HG03039 (cell line): ENCODE measurements around the gene TCF7L1.
"Not testable (repeated sequence)": the region's sequence is repeated elsewhere in the genome, so short reads cannot be mapped to it uniquely, and the experiment has no call there.

Experiments used
- ATAC-seq: cut with Tn5 transposase; IDR thresholded peaks from one replicate; pipeline ENCODE4 v1.9.1; 2021; ENCODE audit warnings: mild to moderate bottlenecking, moderate library complexity; ENCODE audit not compliant: unreplicated experiment

TCF7L1 gene

DNA sequence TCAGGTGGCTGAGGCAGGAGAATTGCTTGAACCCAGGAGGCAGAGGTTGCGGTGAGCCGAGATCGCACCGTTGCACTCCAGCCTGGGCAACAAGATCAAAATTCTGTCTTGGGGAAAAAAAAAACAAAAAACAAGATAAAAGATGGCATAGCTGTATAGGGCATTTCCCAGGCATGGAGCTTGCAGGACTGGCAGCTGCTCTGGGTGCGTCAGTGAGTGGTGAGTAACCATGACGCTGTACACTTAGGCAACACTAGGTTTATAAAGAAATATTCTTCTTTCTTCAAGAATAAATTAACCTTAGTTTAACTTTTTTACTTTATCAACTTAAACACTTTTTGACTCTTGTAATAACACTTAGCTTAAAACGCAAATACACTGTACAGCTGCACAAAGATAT is 179.2 kb downstream of the TCF7L1 start:
- no peak for ATAC-seq

DNA sequence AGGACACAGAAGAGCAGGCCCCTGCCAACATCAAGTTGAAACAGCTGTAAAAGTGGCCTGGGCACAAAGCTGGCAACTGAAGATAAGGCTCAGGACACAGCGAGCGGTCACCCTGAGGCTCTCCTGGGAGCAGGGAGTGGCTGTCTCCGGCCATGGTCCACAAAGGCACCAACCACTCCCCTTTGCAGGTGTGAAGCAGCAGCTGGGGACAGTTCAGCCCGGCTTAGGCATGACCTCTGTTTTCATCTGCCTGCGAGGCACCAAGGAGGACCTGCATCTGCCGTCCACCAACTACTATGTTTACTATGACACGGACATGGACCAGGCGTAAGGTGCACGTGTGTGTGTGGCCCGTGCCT is 181.7 kb downstream of the TCF7L1 start:
- no peak for ATAC-seq

DNA sequence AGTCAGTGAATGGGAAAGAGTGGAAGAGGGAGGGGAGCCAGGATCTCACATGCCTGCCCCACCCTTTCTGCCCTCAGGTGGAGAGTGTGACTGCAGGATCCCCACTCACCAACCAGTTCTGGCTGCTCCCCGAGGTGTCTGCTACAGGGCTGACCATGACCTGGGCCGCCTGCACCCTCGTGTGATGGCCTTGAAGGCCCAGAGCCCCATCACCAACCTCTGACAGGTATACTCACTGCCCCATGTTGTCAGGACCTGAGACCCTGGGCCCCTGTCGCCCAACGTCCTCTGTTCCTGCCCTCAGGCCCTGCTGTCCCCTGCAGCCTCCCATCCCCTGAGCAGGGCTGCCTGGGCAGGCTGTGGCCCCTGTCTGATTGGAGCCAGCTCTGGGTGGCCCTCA is 182.7 kb downstream of the TCF7L1 start:
- ATAC-seq: not testable (repeated sequence)

DNA sequence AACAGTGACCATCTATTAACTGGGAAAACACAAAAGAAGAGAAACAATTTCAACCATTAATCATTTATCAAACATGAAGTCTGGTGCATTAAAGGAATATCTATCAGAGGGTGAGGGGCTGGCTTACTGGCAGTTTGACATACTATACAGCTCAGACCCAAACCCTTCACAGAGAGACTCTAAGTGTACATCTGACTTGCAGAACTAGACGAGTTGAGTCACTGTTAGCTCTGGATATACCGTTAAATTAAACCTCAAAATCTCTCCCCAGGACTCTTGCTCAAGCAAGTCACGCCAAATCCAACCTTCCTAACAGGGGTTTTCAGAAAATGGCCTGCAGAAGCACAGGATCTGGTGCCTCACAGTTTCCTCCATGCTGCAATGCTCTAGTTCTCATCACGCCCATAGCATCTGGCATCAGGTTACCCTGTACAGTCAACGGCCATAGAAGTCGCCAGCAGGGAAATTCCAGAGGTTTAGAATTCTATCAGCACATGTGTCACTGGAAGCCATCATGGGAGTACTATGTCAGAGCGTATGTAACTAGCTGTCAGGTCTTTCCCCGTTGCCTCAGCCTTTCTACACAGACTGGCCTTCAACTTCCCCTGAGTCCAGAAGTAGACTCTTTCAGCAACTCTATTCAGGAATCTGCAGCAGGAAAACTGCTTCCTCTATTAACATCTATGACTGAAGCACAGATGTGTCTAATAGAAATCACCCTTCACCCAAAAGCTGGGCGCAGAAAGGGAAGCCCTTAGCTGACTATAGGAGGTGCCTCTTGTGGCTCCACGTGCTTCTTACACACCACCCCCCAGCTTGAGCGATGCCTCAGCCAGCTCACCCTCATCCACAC is 185.3 kb downstream of the TCF7L1 start:
- peak; percentile 79 for ATAC-seq

DNA sequence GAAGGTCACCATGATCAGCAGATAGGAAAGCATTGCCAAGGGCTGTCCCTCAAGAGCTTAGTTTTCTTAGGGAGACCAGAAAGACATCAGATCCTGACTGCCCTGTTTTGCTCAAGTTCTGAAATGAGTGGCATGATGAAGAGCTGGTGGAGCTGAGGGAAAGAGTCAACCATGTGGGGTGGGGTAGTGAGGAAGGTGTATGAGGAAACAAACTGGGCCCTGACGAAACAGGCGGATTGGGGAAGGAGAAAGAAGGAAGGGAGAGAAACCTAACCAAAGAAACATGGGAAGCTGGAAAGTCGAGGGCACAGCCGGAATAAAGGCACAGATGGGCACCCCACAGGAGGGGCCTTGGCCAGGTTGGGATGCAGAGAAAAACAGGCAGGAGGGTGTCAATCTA is 186.6 kb downstream of the TCF7L1 start:
- ATAC-seq: no peak

DNA sequence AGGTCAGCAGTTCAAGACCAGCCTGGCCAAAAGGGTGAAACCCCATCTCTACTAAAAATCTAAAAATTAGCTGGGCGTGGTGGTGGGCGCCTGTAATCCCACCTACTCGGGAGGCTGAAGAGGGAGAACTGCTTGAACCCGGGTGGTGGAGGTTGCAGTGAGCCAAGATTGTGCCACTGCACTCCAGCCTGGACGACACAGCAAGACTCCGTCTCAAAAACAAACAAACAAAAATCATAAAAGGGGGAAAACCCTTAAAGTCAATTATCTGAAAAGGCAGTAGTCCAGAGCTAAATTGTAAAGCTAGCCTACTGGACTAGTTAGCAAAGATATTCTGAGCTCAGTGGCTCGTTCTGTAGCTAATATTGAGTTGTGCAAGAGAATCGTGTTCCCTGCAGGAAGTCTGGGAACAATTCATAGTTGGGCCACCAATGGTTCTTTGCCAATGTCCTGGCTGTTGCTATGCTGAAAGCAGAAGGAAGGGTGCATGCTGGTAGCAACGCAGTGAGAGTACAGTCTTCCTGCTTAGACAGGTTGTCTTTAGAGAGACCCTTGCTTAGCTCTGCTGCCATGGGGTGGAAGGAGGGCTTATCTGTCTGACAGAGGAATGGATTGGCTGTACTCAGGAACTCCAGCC is 190.3 kb downstream of the TCF7L1 start:
- ATAC-seq: no peak

DNA sequence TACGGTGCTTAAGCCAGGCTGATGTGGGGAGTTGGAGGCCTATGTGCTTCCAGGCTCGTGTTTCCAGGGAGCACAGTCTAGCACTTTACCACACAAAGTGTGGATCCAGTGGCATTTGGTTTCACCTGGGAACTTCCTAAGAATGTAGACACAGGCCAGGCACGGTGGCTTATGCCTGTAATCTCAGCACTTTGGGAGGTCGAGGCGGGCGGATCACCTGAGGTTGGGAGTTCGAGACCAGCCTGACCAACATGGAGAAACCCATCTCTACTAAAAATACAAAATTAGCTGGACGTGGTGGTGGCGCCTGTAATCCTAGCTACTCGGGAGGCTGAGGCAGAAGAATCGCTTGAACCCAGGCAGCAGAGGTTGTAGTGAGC is 190.8 kb downstream of the TCF7L1 start:
- ATAC-seq: not testable (repeated sequence)

DNA sequence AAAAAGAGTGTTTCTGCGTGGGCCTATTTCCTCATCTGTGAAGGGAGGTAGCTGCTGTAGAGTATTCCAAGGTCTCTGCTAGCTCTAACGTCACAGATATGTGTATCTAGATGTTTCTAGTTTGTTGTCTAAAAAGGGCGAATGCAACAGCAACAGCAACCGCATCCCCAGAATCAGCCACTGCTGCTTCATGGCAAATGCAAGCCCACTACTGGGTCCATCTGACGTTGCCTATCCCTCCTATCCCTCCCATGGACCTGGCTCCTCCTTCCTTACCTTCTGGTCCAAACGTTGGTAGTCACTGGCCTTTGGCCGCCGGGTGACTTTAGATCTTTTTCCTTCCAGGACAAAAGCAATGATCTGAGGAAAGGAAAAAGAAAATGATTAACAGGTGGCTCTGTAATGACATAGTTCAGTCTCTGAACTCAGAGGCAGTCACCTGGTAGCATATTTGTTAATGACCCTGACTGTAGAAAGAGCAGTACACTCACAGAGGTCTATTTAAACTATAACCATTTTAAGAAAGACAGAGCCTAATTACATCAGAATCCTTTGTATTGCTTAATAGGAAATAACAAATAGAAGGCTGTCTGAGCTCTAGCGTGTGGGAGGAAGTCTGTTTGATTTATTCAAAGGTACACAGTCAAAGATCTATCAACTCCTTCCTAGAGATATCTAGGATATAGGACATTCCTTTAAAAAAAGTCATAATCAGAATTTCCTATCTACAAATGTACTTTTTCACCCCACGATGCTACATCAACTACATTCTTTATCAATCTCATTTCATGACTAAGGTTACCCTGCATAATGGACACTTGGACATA is 191.7 kb downstream of the TCF7L1 start:
- no peak for ATAC-seq

DNA sequence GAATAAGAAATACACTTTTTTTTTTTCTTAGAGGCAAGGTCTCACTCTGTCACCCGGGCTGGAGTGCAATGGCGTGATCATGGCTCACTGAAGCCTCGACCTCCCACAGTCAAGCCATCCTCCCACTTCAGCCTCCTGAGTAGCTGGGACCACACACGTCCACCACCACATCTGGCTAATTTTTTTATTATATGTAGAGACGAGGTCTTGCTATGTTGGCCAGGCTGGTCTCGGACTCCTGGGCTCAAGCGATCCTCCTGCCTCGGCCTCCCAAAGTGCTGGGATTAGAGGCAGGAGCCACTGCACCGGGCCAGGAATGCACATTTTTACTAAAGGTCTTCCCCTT is 192.2 kb downstream of the TCF7L1 start:
- no peak for ATAC-seq

DNA sequence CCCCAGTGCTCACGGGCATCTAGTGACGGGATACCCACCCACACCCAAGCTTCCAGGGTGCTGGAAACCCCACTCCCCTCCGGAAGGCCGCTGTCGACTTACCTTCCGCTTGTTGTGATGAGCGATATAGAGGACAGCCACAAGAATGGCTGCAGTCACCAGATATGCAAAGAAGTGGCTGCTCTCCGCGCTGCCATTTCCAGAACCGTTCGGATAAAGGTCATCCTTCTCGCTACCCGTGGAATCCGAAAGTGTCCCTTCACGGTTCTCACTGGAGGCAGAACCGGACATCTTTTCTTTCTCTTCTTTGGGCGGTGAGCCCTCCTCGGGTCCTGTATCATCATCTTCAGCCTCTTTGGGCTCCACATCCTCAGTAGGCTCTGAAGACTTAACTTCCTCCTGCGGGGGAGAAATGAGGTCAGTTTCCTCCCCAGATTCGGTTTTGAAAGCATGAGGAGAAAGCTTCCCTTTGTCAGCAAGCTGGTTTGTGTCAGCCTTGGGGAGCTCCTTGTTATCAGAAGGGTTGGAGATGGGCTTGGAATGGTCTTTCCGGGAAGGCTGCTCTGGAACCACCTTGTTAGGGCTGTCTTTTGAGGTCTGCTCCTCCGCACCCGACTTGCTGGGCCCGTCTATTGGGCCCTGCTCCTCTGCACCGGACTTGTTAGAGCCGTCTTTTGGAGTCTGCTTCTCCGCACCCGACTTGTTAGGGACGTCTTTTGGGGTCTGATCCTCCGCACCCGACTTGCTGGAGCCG is 193.4 kb downstream of the TCF7L1 start:
- ATAC-seq: peak; percentile 36

DNA sequence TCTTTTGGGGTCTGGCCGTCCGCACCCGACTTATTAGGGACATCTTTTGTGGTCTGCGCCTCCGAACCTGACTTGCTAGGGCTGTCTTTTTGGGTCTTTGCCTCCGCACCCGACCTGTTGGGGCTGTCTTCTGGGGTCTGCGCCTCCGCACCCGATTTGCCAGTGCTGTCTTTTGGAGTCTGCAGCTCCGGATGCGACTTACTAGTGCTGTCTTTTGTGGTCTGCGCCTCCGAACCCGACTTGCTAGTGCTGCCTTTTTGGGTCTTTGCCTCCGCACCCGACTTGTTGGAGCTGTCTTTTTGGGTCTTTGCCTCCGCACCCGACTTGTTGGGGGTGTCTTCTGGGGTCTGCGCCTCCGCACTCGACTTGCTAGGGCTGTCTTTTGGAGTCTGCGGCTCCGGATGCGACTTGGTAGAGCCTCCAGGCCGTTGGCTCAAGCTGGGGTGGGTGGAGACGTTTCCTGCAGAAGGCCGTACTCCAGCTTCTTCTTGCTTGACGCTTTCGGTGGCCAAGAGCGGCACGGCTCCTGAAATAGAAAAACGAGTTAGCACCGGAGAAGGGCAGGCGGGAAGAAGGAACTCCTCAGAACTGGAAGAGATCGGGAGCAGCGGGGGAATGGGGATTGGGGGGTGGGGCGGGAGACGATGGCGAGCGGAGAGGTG is 194.1 kb downstream of the TCF7L1 start:
- ATAC-seq: no peak

DNA sequence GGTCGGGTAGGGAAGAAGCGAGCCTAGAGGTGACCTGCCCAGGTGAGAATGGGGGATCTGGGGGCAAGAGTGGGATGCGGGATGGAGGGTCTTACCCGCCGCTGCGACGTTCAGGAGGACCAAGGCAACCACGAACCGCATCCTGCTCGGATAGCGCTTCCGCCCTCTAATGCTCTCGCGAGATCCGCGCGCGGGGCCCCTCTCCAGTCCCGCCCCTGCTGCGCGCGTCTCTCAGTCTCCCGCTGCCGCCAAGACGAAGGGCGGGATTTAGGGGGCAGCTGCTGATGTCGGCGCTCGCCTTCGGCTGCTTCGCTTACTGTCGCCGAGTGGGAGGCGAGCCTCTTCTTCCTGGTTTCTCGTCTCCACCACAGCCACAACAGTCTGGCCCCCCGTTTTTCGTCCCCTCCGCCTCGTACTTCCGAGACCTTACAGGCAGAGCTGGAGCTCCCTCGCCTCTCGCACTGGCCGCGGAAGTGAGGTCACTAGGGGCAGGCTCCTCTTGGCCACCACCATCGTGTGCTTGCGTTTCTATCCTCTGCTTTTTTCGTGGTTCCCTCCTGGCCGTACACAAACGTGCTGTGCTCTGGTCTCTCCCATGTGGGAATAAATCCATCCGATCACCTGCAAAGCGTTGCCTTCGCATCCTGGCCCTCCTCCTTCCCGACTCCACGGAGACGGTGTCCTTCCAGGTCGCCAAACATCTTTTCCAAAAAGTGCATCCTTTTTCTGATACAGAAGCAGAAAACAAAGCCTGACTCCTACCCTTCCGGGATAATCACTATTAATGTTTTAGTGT is 194.8 kb downstream of the TCF7L1 start, which contains the start of gene TGOLN2:
Gene TGOLN2 (minus strand): TSS at position 168 of the 796 bp plus-strand sequence. CDS start 27 bp downstream, at position 141.
- peak; percentile 79 for ATAC-seq

DNA sequence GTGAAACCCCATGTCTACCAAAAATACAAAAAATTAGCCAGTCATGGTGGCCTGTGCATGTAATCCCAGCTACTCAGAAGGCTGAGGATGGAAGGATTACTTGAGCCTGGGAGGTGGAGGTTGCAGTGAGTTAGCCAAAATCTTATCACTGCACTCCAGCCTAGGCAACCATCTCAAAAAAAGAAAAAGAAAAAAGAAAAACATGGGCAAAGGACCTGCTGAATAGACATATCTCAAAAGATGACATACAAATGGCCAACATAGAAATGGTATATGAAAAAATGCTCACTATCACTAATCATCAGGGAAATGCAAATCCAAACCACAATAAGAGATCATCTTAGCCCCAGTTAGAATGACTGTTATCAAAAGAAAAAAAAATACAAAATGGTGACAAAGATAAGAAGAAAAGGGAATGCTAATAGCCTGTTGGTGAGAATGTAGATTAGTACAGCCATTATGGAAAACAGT is 196.0 kb downstream of the TCF7L1 start:
- no peak for ATAC-seq

DNA sequence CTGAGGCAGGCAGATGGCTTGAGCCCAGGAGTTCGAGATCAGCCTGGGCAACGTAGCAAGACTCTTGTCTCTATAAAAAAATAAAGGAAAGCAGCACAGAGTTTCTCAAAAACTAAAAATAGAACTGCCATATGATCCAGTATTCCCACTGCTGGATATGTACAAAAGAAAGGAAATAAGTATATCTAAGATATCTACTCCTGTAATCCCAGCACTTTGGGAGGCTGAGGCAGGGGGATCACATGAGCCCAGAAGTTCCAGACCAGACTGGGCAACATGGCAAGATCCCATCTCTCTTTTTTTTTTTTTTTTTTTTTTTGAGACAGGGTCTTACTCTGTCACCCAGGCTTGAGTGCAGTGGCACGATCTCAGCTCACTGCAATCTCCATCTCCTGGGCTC is 196.5 kb downstream of the TCF7L1 start:
- ATAC-seq: not testable (repeated sequence)

DNA sequence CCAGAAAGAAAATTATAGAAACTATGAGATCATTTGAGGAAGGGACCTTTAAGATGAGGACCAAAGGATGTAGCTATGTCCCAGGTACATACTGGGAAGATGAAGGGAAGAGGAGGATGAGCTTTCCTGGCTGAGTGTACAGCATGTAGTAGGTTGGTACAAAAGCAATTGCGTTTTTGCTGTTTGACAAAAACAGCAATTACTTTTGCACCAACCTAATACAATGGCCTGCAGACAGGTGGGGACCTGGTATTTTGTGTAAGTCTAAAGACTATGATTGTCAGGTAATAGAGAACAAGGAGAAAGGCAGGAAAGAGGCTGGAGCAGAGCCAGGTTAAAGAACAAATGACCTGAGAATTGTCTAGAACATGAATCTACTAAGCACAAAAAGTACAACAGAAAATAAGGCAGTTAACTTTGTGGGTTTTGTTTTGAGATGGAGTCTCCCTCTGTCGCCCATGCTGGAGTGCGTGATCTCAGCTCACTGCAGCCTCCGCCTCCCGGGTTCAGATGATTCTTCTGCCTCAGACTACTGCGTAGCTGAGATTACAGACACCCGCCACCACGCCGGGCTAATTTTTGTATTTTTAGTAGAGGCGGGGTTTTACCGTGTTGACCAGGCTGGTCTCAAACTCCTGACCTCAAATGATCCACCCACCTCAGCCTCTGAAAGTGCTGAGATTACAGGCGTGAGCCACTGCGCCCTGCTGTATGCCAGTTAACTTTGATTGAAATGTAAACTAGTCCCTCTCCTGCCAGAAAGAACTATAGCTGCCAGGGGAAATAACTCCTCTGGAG is 197.8 kb downstream of the TCF7L1 start:
- ATAC-seq: no peak

DNA sequence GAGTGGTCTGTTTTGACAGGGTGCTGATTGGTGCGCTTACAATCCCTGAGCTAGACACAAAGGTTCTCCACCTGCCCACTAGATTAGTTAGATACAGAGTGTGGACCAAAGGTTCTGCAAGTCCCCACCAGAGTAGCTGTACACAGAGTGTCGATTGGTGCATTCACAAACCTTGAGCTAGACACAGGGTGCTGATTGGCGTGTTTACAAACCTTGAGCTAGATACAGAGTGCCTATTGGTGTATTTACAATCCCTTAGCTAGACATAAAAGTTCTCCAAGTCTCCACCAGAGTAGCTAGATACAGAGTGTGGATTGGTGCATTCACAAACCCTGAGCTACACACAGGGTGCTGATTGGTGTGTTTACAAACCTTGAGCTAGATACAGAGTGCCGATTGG is 200.7 kb downstream of the TCF7L1 start:
- not testable (repeated sequence) for ATAC-seq

DNA sequence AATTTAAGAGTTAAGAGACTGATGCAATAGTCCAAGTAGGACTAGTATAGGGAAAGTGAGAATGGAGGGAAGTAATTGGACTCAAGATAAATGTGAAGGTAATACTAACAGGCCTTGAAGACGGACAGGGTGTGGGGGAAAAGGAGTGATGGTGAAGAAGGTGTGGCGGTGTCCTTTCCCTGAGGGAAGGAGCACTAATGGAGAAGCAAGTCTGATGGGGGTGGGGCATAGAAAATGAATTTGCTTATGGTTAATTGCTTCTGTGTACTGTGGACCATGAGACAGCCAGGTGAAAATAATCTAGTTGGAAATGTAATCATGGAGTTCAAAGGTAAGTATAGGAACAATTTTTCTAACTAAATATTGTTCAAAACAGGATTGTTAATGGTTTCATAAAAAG is 201.7 kb downstream of the TCF7L1 start:
- ATAC-seq: no peak

DNA sequence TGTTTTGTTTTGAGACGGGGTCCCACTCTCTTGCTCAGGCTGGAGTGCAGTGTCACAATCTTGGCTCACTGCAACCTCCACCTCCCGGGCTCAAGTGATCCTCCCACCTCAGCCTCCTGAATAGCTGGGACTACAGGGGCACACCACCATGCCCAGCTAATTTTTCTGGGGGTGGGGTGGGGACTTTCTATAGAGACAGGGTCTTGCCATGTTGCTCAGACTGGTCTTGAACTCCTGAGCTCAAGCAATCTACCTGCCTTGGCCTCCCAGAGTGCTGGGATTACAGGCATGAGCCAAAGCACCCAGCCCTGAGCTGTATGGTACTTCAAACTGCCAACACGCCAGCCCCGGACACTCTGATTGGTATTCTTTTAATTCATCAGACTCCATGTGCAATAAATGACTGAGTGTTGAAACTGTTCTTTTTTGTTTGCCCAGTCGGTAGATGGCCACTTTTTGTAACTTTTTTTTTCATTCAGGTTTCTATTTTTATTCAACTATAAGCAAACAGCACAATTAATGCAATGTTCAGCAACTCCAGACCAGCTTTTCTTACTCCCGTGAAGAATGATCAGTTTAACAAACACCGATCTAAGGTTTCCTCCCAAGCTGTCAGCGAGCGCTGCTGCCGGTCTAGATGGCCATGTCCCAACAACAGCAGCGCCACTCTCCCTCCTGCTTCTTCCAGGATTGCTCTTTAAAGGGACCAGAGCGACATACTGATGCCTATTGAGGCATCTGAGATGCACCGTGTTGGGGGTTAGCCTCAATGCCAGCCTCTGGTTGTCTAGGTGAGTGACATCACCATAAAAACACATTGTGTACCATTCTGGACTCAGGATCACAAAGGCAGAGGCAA is 207.1 kb downstream of the TCF7L1 start:
- ATAC-seq: no peak
